ENCODE results near the gene ZMYND8. TPM values are rescaled to one million over a fixed set of nuclear protein-coding genes. Genes with fewer than 3 reads are reported as not detected.
"Not testable (repeated sequence)": the region's sequence is repeated elsewhere in the genome, so short reads cannot be mapped to it uniquely, and the experiment has no call there.

Gene ZMYND8
- polyA plus RNA-seq, 4 donors = 9.2 to 27.1 (median 16.3) TPM

- H3K9me3 ChIP-seq (ENCODE audit: control insufficient read depth in 2 of 2, insufficient read depth in 1 of 2, low read depth in 1 of 2, low read length in 1 of 2) = no peaks in the 10 kb centered on the region
- no peaks in the 10 kb centered on the region for H3K36me3 ChIP-seq (ENCODE audit: control insufficient read depth in 3 of 3, insufficient read depth in 2 of 3, low read depth in 1 of 3, low read length in 3 of 3)
- 69 to 94% (median 76%) methylated on average over 1 of the region's 1 CpG for WGBS, 3 donors
- no peak for FAIRE-seq
- no peaks in the 10 kb centered on the region for H3K4me1 ChIP-seq (ENCODE audit: control insufficient read depth in 3 of 3, insufficient read depth in 2 of 3, low read depth in 1 of 3, low read length in 2 of 3)
- no peak overlapping the region for H3K27ac ChIP-seq (ENCODE audit: low read depth in 1 of 3, low read length in 2 of 3)
- H3K4me3 ChIP-seq (ENCODE audit: low read depth in 1 of 3, low read length in 3 of 3) = no peak overlapping the region
- no peak for DNase-seq
- no peaks in the 10 kb centered on the region for H3K27me3 ChIP-seq (ENCODE audit: control insufficient read depth in 3 of 3, insufficient read depth in 3 of 3, low read length in 3 of 3)
These were observed 177.6 kb downstream of the ZMYND8 start for GRCh38 chr20:47178851-47179250.

DNA sequence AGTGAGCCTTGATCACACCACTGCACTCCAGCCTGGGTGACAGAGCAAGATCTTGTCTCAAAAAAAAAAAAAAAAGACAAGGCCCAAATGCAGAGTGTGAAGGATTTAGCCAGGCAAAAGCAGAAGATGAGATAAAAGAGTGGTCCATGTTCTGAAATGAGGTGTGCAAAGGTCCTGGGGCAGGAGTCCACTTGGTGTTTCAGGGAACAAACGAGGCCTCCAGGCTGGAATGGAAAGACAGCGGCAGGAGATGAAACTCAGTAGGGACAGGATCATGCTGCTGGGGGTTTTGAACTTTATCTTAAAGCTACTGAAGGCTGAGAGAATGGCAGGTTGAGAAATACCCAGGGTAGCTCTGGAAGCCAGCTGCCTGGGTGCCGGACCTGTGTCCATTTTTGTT is 178.2 kb downstream of the ZMYND8 start:
- Histone ChIP-seq H3K4me3 (ENCODE audit: low read depth in 1 of 3, low read length in 3 of 3) (no peak overlapping the region), H3K36me3 (ENCODE audit: control insufficient read depth in 3 of 3, insufficient read depth in 2 of 3, low read depth in 1 of 3, low read length in 3 of 3) (no peaks in the 10 kb centered on the region), H3K27ac (ENCODE audit: low read depth in 1 of 3, low read length in 2 of 3) (no peak overlapping the region), H3K27me3 (ENCODE audit: control insufficient read depth in 3 of 3, insufficient read depth in 3 of 3, low read length in 3 of 3) (no peaks in the 10 kb centered on the region), H3K4me1 (ENCODE audit: control insufficient read depth in 3 of 3, insufficient read depth in 2 of 3, low read depth in 1 of 3, low read length in 2 of 3) (no peaks in the 10 kb centered on the region), H3K9me3 (ENCODE audit: control insufficient read depth in 2 of 2, insufficient read depth in 1 of 2, low read depth in 1 of 2, low read length in 1 of 2) (no peaks in the 10 kb centered on the region)
- WGBS, 3 donors = 64 to 81% (median 71%) methylated on average over 3 of the region's 3 CpGs
- FAIRE-seq = no peak
- DNase-seq = no peak

DNA sequence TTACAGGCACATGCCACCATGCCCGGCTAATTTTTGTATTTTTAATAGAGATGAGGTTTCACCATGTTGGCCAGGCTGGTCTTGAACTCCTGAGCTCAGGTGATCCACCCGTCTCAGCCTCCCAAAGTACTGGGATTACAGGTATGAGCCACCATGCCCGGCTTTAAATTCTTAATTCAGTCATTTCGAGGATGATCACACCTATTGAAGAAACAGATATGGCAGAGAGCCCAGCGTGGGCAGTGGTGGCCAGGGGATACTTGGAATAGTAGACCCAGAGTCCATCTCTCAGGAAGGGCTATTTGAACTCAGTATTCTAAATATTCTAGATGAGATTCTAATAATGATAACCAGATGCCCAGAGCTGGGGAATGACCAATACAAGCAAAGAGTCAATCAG is 180.3 kb downstream of the ZMYND8 start:
- not testable (repeated sequence) for H3K9me3 ChIP-seq (ENCODE audit: control insufficient read depth in 2 of 2, insufficient read depth in 1 of 2, low read depth in 1 of 2, low read length in 1 of 2); H3K36me3 ChIP-seq (ENCODE audit: control insufficient read depth in 3 of 3, insufficient read depth in 2 of 3, low read depth in 1 of 3, low read length in 3 of 3); H3K4me1 ChIP-seq (ENCODE audit: control insufficient read depth in 3 of 3, insufficient read depth in 2 of 3, low read depth in 1 of 3, low read length in 2 of 3); H3K4me3 ChIP-seq (ENCODE audit: low read depth in 1 of 3, low read length in 3 of 3); H3K27me3 ChIP-seq (ENCODE audit: control insufficient read depth in 3 of 3, insufficient read depth in 3 of 3, low read length in 3 of 3); FAIRE-seq; H3K27ac ChIP-seq (ENCODE audit: low read depth in 1 of 3, low read length in 2 of 3); DNase-seq
- WGBS, 3 donors = 71 to 75% (median 72%) methylated on average over 5 of the region's 5 CpGs

DNA sequence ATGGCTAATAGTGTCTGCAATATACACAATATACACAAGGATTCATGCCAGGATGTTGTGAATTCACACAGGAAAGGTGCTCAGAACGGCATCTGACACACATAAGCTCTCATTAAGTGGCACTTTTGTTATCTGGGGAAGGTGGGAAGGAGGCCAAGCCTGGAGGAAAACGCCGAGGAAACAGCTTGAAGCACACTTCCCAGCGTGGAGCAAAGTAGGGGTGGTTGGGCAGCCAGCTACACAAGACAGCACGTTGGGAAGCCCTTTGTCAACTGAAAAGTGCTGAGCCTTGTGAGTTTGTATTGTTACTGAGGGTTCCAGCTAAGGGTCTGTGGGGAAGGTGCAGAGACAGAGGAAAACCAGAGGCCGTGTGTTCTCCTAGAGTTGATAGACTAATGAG is 181.0 kb downstream of the ZMYND8 start:
- H3K4me1 ChIP-seq (ENCODE audit: control insufficient read depth in 3 of 3, insufficient read depth in 2 of 3, low read depth in 1 of 3, low read length in 2 of 3) = no peaks in the 10 kb centered on the region
- H3K4me3 ChIP-seq (ENCODE audit: low read depth in 1 of 3, low read length in 3 of 3) = no peak overlapping the region
- DNase-seq = no peak
- H3K36me3 ChIP-seq (ENCODE audit: control insufficient read depth in 3 of 3, insufficient read depth in 2 of 3, low read depth in 1 of 3, low read length in 3 of 3) = no peaks in the 10 kb centered on the region
- no peak for FAIRE-seq
- no peaks in the 10 kb centered on the region for H3K9me3 ChIP-seq (ENCODE audit: control insufficient read depth in 2 of 2, insufficient read depth in 1 of 2, low read depth in 1 of 2, low read length in 1 of 2)
- WGBS, 3 donors = 18 to 23% (median 19%) methylated on average over 6 of the region's 6 CpGs
- H3K27me3 ChIP-seq (ENCODE audit: control insufficient read depth in 3 of 3, insufficient read depth in 3 of 3, low read length in 3 of 3) = no peaks in the 10 kb centered on the region
- H3K27ac ChIP-seq (ENCODE audit: low read depth in 1 of 3, low read length in 2 of 3) = no peak overlapping the region

DNA sequence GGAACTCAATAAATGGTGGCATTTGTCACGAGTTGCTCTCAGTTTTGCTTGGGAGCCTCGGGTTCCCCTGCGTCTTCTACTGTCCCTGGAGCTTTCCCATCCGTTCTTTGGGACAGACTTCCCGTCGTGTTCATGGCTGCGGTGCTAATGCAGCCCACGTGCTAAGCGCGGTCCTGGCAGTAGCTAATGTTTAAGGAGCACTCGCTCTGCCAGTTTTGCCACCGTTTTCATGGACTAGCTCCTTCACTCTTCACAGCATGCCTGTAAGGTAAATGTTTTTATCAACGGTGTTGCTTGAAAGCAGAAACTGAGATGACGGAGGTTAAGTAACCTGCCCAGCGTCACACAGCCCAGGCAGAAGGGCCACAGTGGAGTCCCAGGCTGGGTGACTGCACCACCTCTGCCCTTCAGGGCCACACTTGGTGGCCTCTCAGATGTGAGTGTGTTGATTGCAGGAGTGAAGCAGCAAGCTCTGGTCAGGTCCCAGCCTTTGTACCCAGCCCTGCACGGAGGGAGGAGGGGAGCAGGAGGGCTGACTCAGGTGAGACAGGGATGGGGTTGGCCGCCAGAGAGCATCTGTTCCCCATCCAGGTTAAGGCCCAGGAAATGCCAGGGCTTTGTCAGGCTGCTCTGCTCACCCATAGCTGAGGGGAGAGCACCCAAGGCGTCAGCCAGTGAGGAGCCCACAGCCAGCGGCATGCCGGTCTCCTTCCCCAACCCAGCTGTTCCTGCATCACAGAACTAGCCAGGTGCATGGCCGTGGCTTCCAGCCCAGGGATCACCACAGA is 181.8 kb downstream of the ZMYND8 start:
- no peaks in the 10 kb centered on the region for H3K27me3 ChIP-seq (ENCODE audit: control insufficient read depth in 3 of 3, insufficient read depth in 3 of 3, low read length in 3 of 3)
- DNase-seq (no peak), FAIRE-seq (no peak)
- 67 to 81% (median 71%) methylated on average over 20 to 21 of the region's 21 CpGs for whole genome bisulfite sequencing, 3 donors
- no peaks in the 10 kb centered on the region for H3K36me3 ChIP-seq (ENCODE audit: control insufficient read depth in 3 of 3, insufficient read depth in 2 of 3, low read depth in 1 of 3, low read length in 3 of 3)
- H3K4me1 ChIP-seq (ENCODE audit: control insufficient read depth in 3 of 3, insufficient read depth in 2 of 3, low read depth in 1 of 3, low read length in 2 of 3) = no peaks in the 10 kb centered on the region
- no peak overlapping the region for H3K4me3 ChIP-seq (ENCODE audit: low read depth in 1 of 3, low read length in 3 of 3)
- H3K9me3 ChIP-seq (ENCODE audit: control insufficient read depth in 2 of 2, insufficient read depth in 1 of 2, low read depth in 1 of 2, low read length in 1 of 2) = no peaks in the 10 kb centered on the region
- H3K27ac ChIP-seq (ENCODE audit: low read depth in 1 of 3, low read length in 2 of 3) = no peak overlapping the region

DNA sequence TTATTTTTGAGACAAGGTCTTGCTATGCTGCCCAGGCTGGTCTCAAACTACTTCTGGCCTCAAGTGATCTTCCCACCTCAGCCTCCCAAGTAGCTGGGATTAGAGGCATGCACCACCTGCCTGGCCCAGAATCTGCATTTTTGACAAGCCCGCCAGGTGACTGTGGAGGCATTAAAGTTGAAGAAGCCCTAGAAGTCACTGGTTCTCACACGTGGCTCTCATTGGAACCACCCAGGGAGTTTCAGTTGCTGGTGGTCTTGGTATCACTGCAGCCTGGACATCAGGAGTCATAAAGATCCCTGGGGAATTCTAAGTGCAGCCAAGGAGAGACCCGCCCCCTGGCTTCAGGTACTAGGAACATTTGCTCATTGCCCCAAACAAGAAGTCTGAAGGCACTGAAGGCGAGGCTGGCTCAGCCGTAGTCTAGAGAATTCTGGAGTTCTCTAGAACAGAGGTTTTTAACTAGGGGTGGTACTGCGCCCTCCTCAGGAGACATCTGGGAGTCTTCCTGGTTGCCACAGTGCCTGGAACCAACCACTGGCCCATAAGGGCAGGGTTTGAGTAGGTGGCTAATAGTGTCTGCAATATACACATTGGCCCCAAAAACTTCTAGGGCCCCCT is 182.8 kb downstream of the ZMYND8 start:
- no peak for FAIRE-seq
- 65 to 81% (median 65%) methylated on average over 6 of the region's 6 CpGs for WGBS, 3 donors
- Histone ChIP-seq H3K4me1 (ENCODE audit: control insufficient read depth in 3 of 3, insufficient read depth in 2 of 3, low read depth in 1 of 3, low read length in 2 of 3) (no peaks in the 10 kb centered on the region), H3K4me3 (ENCODE audit: low read depth in 1 of 3, low read length in 3 of 3) (no peak overlapping the region), H3K9me3 (ENCODE audit: control insufficient read depth in 2 of 2, insufficient read depth in 1 of 2, low read depth in 1 of 2, low read length in 1 of 2) (no peaks in the 10 kb centered on the region), H3K27ac (ENCODE audit: low read depth in 1 of 3, low read length in 2 of 3) (no peak overlapping the region), H3K36me3 (ENCODE audit: control insufficient read depth in 3 of 3, insufficient read depth in 2 of 3, low read depth in 1 of 3, low read length in 3 of 3) (no peaks in the 10 kb centered on the region), H3K27me3 (ENCODE audit: control insufficient read depth in 3 of 3, insufficient read depth in 3 of 3, low read length in 3 of 3) (no peaks in the 10 kb centered on the region)
- DNase-seq = no peak

GRCh38 chr20:47172579-47172978 is 183.9 kb downstream of the ZMYND8 start:
- FAIRE-seq (no peak), DNase-seq (no peak)
- 76 to 86% (median 85%) methylated on average over 16 of the region's 16 CpGs for WGBS, 3 donors
- Histone ChIP-seq H3K4me1 (ENCODE audit: control insufficient read depth in 3 of 3, insufficient read depth in 2 of 3, low read depth in 1 of 3, low read length in 2 of 3) (no peaks in the 10 kb centered on the region), H3K27ac (ENCODE audit: low read depth in 1 of 3, low read length in 2 of 3) (no peak overlapping the region), H3K9me3 (ENCODE audit: control insufficient read depth in 2 of 2, insufficient read depth in 1 of 2, low read depth in 1 of 2, low read length in 1 of 2) (no peaks in the 10 kb centered on the region), H3K4me3 (ENCODE audit: low read depth in 1 of 3, low read length in 3 of 3) (no peak overlapping the region), H3K36me3 (ENCODE audit: control insufficient read depth in 3 of 3, insufficient read depth in 2 of 3, low read depth in 1 of 3, low read length in 3 of 3) (no peaks in the 10 kb centered on the region), H3K27me3 (ENCODE audit: control insufficient read depth in 3 of 3, insufficient read depth in 3 of 3, low read length in 3 of 3) (no peaks in the 10 kb centered on the region)

- no peaks in the 10 kb centered on the region for H3K9me3 ChIP-seq (ENCODE audit: control insufficient read depth in 2 of 2, insufficient read depth in 1 of 2, low read depth in 1 of 2, low read length in 1 of 2)
- H3K27me3 ChIP-seq (ENCODE audit: control insufficient read depth in 3 of 3, insufficient read depth in 3 of 3, low read length in 3 of 3) = no peaks in the 10 kb centered on the region
- no peak overlapping the region for H3K4me3 ChIP-seq (ENCODE audit: low read depth in 1 of 3, low read length in 3 of 3)
- FAIRE-seq = no peak
- no peaks in the 10 kb centered on the region for H3K36me3 ChIP-seq (ENCODE audit: control insufficient read depth in 3 of 3, insufficient read depth in 2 of 3, low read depth in 1 of 3, low read length in 3 of 3)
- no peak overlapping the region for H3K27ac ChIP-seq (ENCODE audit: low read depth in 1 of 3, low read length in 2 of 3)
- no peak for DNase-seq
- 80 to 88% (median 84%) methylated on average over 9 of the region's 9 CpGs for WGBS, 3 donors
- no peaks in the 10 kb centered on the region for H3K4me1 ChIP-seq (ENCODE audit: control insufficient read depth in 3 of 3, insufficient read depth in 2 of 3, low read depth in 1 of 3, low read length in 2 of 3)
These were observed 188.7 kb downstream of the ZMYND8 start for GRCh38 chr20:47167846-47168245.
